Measurements from ENCODE around the gene SELENON. TPM values are rescaled to one million over a fixed set of nuclear protein-coding genes. Genes with fewer than 3 reads are reported as not detected.
A peak's percentile ranks its signal among the peaks of the same experiment; 100 is the strongest.

Gene SELENON
- total and polyA plus RNA-seq, 10 of the 15 experiments (the other 5 are each of a cell fraction or from before 2014, with no cell fraction given), result 0.07 to 5.1 (median 0.80) TPM

DNA sequence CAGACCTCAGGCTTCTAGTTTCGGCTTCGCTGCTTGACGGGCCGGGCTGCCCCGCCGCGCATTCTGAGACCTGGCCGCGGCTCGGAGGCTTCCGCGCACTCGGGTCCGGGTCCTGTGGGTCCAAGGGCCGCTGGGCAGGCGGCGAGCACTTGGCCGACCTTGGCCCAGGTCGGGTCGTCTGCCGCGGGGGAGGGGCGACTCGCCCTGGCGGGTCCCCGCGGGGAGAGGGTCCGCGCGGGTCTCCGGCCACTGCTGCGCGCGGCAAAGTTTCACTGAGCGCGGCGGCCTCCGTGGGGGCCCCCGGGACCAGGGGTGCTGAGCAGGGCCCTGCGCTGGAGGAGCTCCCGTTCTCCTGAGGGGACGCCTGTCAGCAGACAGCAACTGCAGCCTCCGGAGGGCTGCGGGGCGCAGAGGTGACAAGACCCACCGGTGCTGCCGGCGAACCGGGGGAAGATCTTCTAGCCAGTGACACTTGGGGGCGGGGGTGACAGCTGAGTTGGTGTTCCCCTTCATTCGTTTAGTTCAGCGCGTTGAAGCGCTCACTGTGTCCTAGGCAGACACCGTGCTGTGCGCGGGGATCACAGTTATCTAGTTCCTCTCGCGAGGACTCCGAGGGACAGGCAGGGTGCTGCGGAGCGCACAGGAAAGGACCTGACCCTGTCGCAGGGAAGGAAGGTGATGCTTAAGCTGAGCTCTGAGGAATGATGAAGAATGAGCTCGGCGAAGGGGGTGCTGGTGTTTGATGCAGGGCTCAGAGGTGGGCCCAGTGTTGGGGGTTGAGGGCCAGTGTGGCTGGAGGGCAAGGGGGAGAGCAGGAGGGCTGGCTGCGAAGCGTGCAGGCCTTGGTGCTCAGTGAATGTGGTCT is 20.5 kb downstream of the SELENON start (continued):
- TF ChIP-seq, protein P1, sequence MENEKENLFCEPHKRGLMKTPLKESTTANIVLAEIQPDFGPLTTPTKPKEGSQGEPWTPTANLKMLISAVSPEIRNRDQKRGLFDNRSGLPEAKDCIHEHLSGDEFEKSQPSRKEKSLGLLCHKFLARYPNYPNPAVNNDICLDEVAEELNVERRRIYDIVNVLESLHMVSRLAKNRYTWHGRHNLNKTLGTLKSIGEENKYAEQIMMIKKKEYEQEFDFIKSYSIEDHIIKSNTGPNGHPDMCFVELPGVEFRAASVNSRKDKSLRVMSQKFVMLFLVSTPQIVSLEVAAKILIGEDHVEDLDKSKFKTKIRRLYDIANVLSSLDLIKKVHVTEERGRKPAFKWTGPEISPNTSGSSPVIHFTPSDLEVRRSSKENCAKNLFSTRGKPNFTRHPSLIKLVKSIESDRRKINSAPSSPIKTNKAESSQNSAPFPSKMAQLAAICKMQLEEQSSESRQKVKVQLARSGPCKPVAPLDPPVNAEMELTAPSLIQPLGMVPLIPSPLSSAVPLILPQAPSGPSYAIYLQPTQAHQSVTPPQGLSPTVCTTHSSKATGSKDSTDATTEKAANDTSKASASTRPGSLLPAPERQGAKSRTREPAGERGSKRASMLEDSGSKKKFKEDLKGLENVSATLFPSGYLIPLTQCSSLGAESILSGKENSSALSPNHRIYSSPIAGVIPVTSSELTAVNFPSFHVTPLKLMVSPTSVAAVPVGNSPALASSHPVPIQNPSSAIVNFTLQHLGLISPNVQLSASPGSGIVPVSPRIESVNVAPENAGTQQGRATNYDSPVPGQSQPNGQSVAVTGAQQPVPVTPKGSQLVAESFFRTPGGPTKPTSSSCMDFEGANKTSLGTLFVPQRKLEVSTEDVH (IDR thresholded peaks at IDR 0.05; ENCODE audit: low read depth, partially characterized antibody), result no peak
- TF ChIP-seq LARP7 (IDR thresholded peaks at IDR 0.05), result peak; percentile 10; the same call in 1 of the 2 replicates
- TF ChIP-seq, protein P2, sequence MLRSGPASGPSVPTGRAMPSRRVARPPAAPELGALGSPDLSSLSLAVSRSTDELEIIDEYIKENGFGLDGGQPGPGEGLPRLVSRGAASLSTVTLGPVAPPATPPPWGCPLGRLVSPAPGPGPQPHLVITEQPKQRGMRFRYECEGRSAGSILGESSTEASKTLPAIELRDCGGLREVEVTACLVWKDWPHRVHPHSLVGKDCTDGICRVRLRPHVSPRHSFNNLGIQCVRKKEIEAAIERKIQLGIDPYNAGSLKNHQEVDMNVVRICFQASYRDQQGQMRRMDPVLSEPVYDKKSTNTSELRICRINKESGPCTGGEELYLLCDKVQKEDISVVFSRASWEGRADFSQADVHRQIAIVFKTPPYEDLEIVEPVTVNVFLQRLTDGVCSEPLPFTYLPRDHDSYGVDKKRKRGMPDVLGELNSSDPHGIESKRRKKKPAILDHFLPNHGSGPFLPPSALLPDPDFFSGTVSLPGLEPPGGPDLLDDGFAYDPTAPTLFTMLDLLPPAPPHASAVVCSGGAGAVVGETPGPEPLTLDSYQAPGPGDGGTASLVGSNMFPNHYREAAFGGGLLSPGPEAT (IDR thresholded peaks at IDR 0.05; ENCODE audit: low read depth), result no peak
- TF ChIP-seq POLR2AphosphoS2 (IDR thresholded peaks at IDR 0.05; ENCODE audit: low read depth, low read length), result 0 out of 2 replicates have a peak, but pooled peaks have one; percentile 14
- TF ChIP-seq JUND (IDR thresholded peaks at IDR 0.05; ENCODE audit: low read depth, low read length), result no peak
- no peak for TF ChIP-seq IKZF2 (IDR thresholded peaks at IDR 0.05)
- TF ChIP-seq, protein P3, sequence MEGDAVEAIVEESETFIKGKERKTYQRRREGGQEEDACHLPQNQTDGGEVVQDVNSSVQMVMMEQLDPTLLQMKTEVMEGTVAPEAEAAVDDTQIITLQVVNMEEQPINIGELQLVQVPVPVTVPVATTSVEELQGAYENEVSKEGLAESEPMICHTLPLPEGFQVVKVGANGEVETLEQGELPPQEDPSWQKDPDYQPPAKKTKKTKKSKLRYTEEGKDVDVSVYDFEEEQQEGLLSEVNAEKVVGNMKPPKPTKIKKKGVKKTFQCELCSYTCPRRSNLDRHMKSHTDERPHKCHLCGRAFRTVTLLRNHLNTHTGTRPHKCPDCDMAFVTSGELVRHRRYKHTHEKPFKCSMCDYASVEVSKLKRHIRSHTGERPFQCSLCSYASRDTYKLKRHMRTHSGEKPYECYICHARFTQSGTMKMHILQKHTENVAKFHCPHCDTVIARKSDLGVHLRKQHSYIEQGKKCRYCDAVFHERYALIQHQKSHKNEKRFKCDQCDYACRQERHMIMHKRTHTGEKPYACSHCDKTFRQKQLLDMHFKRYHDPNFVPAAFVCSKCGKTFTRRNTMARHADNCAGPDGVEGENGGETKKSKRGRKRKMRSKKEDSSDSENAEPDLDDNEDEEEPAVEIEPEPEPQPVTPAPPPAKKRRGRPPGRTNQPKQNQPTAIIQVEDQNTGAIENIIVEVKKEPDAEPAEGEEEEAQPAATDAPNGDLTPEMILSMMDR (IDR thresholded peaks at IDR 0.05 in 2 of 3, conservative IDR thresholded peaks at IDR 0.05 in 1 of 3; ENCODE audit: control insufficient read depth in 2 of 3, extremely low read depth in 1 of 3, insufficient read depth in 1 of 3, low read depth in 3 of 3, low read length in 3 of 3), result no peak
- 0 out of 2 replicates have a peak, but pooled peaks have one; percentile 1 for TF ChIP-seq CREB1 (IDR thresholded peaks at IDR 0.05; ENCODE audit: low read depth)
- TF ChIP-seq NBN (IDR thresholded peaks at IDR 0.05), result peak; percentile 71; the same call in 1 of the 2 replicates
- no peak for TF ChIP-seq SMAD1 (IDR thresholded peaks at IDR 0.05; ENCODE audit: low read depth, partially characterized antibody)
- TF ChIP-seq, protein P4, sequence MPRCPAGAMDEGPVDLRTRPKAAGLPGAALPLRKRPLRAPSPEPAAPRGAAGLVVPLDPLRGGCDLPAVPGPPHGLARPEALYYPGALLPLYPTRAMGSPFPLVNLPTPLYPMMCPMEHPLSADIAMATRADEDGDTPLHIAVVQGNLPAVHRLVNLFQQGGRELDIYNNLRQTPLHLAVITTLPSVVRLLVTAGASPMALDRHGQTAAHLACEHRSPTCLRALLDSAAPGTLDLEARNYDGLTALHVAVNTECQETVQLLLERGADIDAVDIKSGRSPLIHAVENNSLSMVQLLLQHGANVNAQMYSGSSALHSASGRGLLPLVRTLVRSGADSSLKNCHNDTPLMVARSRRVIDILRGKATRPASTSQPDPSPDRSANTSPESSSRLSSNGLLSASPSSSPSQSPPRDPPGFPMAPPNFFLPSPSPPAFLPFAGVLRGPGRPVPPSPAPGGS (IDR thresholded peaks at IDR 0.05; ENCODE audit: borderline replicate concordance, insufficient read depth, low read depth, low read length, poor library complexity, severe bottlenecking), result no peak
- 0 out of 2 replicates have a peak, but pooled peaks have one; percentile 20 for TF ChIP-seq RUNX3 (IDR thresholded peaks at IDR 0.05; ENCODE audit: low read length)

All from GM12878 (cell line).